CD4-positive, CD25-positive, alpha-beta regulatory T cell (primary cell): ENCODE data around the gene MTHFD2L. TPM values are rescaled to one million over a fixed set of nuclear protein-coding genes. Genes with fewer than 3 reads are reported as not detected.
"Not testable (repeated sequence)": the region's sequence is repeated elsewhere in the genome, so short reads cannot be mapped to it uniquely, and the experiment has no call there.

Source experiments
- ATAC-seq, 2 donors: fragments of 150-1000 bp; cut with Tn5 transposase; one replicate each; pipeline ENCODE4 v1.10.0; 2021; ENCODE audit warnings: low read depth in 2 of 2, moderate number of reproducible peaks in 2 of 2, moderate library complexity in 1 of 2
- DNase-seq, 3 donors: peaks; one replicate each; pipeline versions ENCODE4 v3.0.0 to v3.0.0-alpha.2; 2012 to 2022; ENCODE audit warnings: mixed read lengths in 1 of 3
- H3K27ac ChIP-seq: one replicate; pipeline ENCODE4 v1.7.0; 2013; ENCODE audit warnings: mild to moderate bottlenecking, low read length; ENCODE audit not compliant: insufficient read depth, poor library complexity, severe bottlenecking
- H3K27me3 ChIP-seq: one replicate; pipeline ENCODE4 v1.7.0; 2013; ENCODE audit warnings: low read length; ENCODE audit not compliant: control insufficient read depth, insufficient read depth
- H3K36me3 ChIP-seq: one replicate; pipeline ENCODE4 v1.7.0; 2013; ENCODE audit warnings: mild to moderate bottlenecking, low read length, moderate library complexity; ENCODE audit not compliant: control insufficient read depth, insufficient read depth
- H3K4me1 ChIP-seq: 2 replicates; pipeline ENCODE4 v1.7.0; 2013; ENCODE audit warnings: mild to moderate bottlenecking, low read length; ENCODE audit not compliant: insufficient read depth, control insufficient read depth, poor library complexity, severe bottlenecking
- H3K4me3 ChIP-seq: one replicate; pipeline ENCODE4 v1.7.0; 2013; ENCODE audit warnings: low read depth, mild to moderate bottlenecking, low read length, moderate library complexity
- H3K9me3 ChIP-seq, 2 experiments: 1 replicate in 1 of 2; 2 replicates in 1 of 2; pipeline ENCODE4 v1.7.0; 2013; ENCODE audit warnings: low read length in 2 of 2, mild to moderate bottlenecking in 1 of 2, moderate library complexity in 1 of 2; ENCODE audit not compliant: control insufficient read depth in 2 of 2
- H3K27ac Mint-ChIP-seq, 3 donors: one replicate each; pipeline ENCODE4 v1.8.0; 2020 to 2022; ENCODE audit warnings: mild to moderate bottlenecking in 3 of 3, mixed read lengths in 3 of 3, moderate library complexity in 2 of 3
- H3K27me3 Mint-ChIP-seq: one replicate; pipeline ENCODE4 v1.8.0; 2022; ENCODE audit warnings: mild to moderate bottlenecking, mixed read lengths
- H3K36me3 Mint-ChIP-seq: one replicate; pipeline ENCODE4 v1.8.0; 2020; ENCODE audit warnings: mixed read lengths
- H3K4me1 Mint-ChIP-seq, 4 donors: one replicate each; pipeline ENCODE4 v1.8.0; 2020 to 2022; ENCODE audit warnings: mixed read lengths in 4 of 4, mild to moderate bottlenecking in 1 of 4
- H3K4me3 Mint-ChIP-seq, 4 donors: one replicate each; pipeline ENCODE4 v1.8.0; 2020 to 2022; ENCODE audit warnings: mild to moderate bottlenecking in 4 of 4, mixed read lengths in 4 of 4, moderate library complexity in 3 of 4
- H3K9me3 Mint-ChIP-seq, 7 donors: one replicate each; pipeline ENCODE4 v1.8.0; 2020 to 2022; ENCODE audit warnings: mixed read lengths in 7 of 7, mild to moderate bottlenecking in 3 of 7, moderate library complexity in 2 of 7
- polyA plus RNA-seq, 4 donors: library from polyadenylated mRNA; unstranded; fragments of 300-500 nt; fragmentation: Illumina TruSeq; gene quantifications; one replicate each; pipeline ENCODE4 v1.2.3, GENCODE V29; 2021
- total RNA-seq: library from RNA; stranded (reverse); gene quantifications from one replicate; pipeline ENCODE4 v1.2.3, GENCODE V29; 2022

Gene MTHFD2L
- total and polyA plus RNA-seq, 5 donors from 2014 or later = 2.3 to 6.9 (median 3.9) TPM

- DNase-seq = no peak
- Histone ChIP-seq H3K27ac (no peak overlapping the region), H3K27me3 (no peaks in the 10 kb centered on the region), H3K9me3 (no peaks in the 10 kb centered on the region), H3K4me3 (no peak overlapping the region), H3K4me1 (no peaks in the 10 kb centered on the region), H3K36me3 (no peaks in the 10 kb centered on the region)
- Mint-ChIP-seq H3K4me1 (peaks cover 0 to 3% (median 2%) of the 10 kb centered on the region in 4 donors), H3K27me3 (no peaks in the 10 kb centered on the region), H3K36me3 (peaks cover 13% of the 10 kb centered on the region), H3K4me3 (no peak overlapping the region), H3K9me3 (no peaks in the 10 kb centered on the region), H3K27ac (no peak overlapping the region)
- no peak for ATAC-seq
Measured at GRCh38 chr4:74203467-74203866, 45.5 kb downstream of the MTHFD2L start.

- Histone ChIP-seq H3K36me3 (no peaks in the 10 kb centered on the region), H3K4me1 (no peaks in the 10 kb centered on the region), H3K9me3 (no peaks in the 10 kb centered on the region), H3K4me3 (no peak overlapping the region), H3K27me3 (no peaks in the 10 kb centered on the region), H3K27ac (no peak overlapping the region)
- no peak for DNase-seq
- peaks cover 0 to 3% (median 2%) of the 10 kb centered on the region in 4 donors for H3K4me1 Mint-ChIP-seq
- no peak overlapping the region for H3K27ac Mint-ChIP-seq
- H3K9me3 Mint-ChIP-seq = peaks cover 0 to 2% (median 0%) of the 10 kb centered on the region in 7 donors
- H3K36me3 Mint-ChIP-seq = peaks cover 18% of the 10 kb centered on the region
- no peak for ATAC-seq
- no peak overlapping the region for H3K4me3 Mint-ChIP-seq
- H3K27me3 Mint-ChIP-seq = no peaks in the 10 kb centered on the region
Measured at GRCh38 chr4:74205046-74205445, 47.1 kb downstream of the MTHFD2L start.

- ATAC-seq (no peak), DNase-seq (no peak)
- no peaks in the 10 kb centered on the region for H3K9me3 ChIP-seq
- Mint-ChIP-seq H3K4me3 (no peak overlapping the region), H3K9me3 (peaks cover 0 to 2% (median 0%) of the 10 kb centered on the region in 7 donors), H3K36me3 (peaks cover 18% of the 10 kb centered on the region), H3K4me1 (peaks cover 0 to 3% (median 2%) of the 10 kb centered on the region in 4 donors), H3K27me3 (no peaks in the 10 kb centered on the region), H3K27ac (peak overlapping the region in 1 of 3 donors; percentile 62)
- H3K36me3 ChIP-seq = no peaks in the 10 kb centered on the region
- H3K4me3 ChIP-seq = no peak overlapping the region
- H3K27ac ChIP-seq = no peak overlapping the region
- H3K27me3 ChIP-seq = no peaks in the 10 kb centered on the region
- H3K4me1 ChIP-seq = no peaks in the 10 kb centered on the region
Measured at GRCh38 chr4:74205559-74205958, 47.6 kb downstream of the MTHFD2L start.

GRCh38 chr4:74206088-74206825 is 48.3 kb downstream of the MTHFD2L start:
- no peaks in the 10 kb centered on the region for H3K9me3 ChIP-seq
- H3K36me3 Mint-ChIP-seq = peaks cover 18% of the 10 kb centered on the region
- H3K27me3 Mint-ChIP-seq = no peaks in the 10 kb centered on the region
- H3K27me3 ChIP-seq = no peaks in the 10 kb centered on the region
- no peak overlapping the region for H3K4me3 Mint-ChIP-seq
- H3K9me3 Mint-ChIP-seq = peaks cover 0 to 4% (median 0%) of the 10 kb centered on the region in 7 donors
- peak overlapping the region in 1 of 3 donors; percentile 62 for H3K27ac Mint-ChIP-seq
- peaks cover 0 to 3% (median 2%) of the 10 kb centered on the region in 4 donors for H3K4me1 Mint-ChIP-seq
- no peaks in the 10 kb centered on the region for H3K36me3 ChIP-seq
- DNase-seq (peak in 1 of 3 donors; percentile 4), ATAC-seq (no peak)
- H3K27ac ChIP-seq = no peak overlapping the region
- no peaks in the 10 kb centered on the region for H3K4me1 ChIP-seq
- no peak overlapping the region for H3K4me3 ChIP-seq

GRCh38 chr4:74214457-74215159 is 56.7 kb downstream of the MTHFD2L start:
- peaks cover 0 to 18% (median 3%) of the 10 kb centered on the region in 7 donors for H3K9me3 Mint-ChIP-seq
- H3K27ac ChIP-seq, H3K36me3 Mint-ChIP-seq, ATAC-seq, H3K27me3 Mint-ChIP-seq, H3K27ac Mint-ChIP-seq, H3K4me1 Mint-ChIP-seq, H3K27me3 ChIP-seq, H3K4me1 ChIP-seq, H3K36me3 ChIP-seq, H3K4me3 Mint-ChIP-seq, DNase-seq, H3K9me3 ChIP-seq, H3K4me3 ChIP-seq: not testable (repeated sequence)

GRCh38 chr4:74215236-74215635 is 57.3 kb downstream of the MTHFD2L start:
- H3K9me3 Mint-ChIP-seq = peaks cover 0 to 18% (median 3%) of the 10 kb centered on the region in 7 donors

GRCh38 chr4:74217365-74217764 is 59.4 kb downstream of the MTHFD2L start:
- no peaks in the 10 kb centered on the region for H3K27me3 Mint-ChIP-seq
- H3K4me3 ChIP-seq = no peak overlapping the region
- no peaks in the 10 kb centered on the region for H3K36me3 Mint-ChIP-seq
- no peaks in the 10 kb centered on the region for H3K4me1 ChIP-seq
- peaks cover 0 to 8% (median under 1%) of the 10 kb centered on the region in 7 donors for H3K9me3 Mint-ChIP-seq
- no peak overlapping the region for H3K27ac ChIP-seq
- DNase-seq (no peak), ATAC-seq (no peak)
- H3K4me3 Mint-ChIP-seq = no peak overlapping the region
- peaks cover 0 to 2% (median 0%) of the 10 kb centered on the region in 4 donors for H3K4me1 Mint-ChIP-seq
- H3K36me3 ChIP-seq = no peaks in the 10 kb centered on the region
- no peaks in the 10 kb centered on the region for H3K27me3 ChIP-seq
- H3K9me3 ChIP-seq = no peaks in the 10 kb centered on the region
- H3K27ac Mint-ChIP-seq = no peak overlapping the region

More at GRCh38 chr4:74215236-74215635, 57.3 kb downstream of the MTHFD2L start:
- H3K27me3 ChIP-seq, H3K4me3 ChIP-seq, H3K9me3 ChIP-seq, H3K27ac ChIP-seq, ATAC-seq, H3K36me3 Mint-ChIP-seq, H3K4me3 Mint-ChIP-seq, H3K27ac Mint-ChIP-seq, H3K36me3 ChIP-seq, H3K4me1 ChIP-seq, H3K27me3 Mint-ChIP-seq, H3K4me1 Mint-ChIP-seq, DNase-seq: not testable (repeated sequence)
